ENCODE measurements around the gene ASPSCR1. TPM values are rescaled to one million over a fixed set of nuclear protein-coding genes. Genes with fewer than 3 reads are reported as not detected.
"Not testable (repeated sequence)": the region's sequence is repeated elsewhere in the genome, so short reads cannot be mapped to it uniquely, and the experiment has no call there.

The ASPSCR1 gene
- total RNA-seq, 1 donor from 2014 or later, result 25.5 TPM

DNA sequence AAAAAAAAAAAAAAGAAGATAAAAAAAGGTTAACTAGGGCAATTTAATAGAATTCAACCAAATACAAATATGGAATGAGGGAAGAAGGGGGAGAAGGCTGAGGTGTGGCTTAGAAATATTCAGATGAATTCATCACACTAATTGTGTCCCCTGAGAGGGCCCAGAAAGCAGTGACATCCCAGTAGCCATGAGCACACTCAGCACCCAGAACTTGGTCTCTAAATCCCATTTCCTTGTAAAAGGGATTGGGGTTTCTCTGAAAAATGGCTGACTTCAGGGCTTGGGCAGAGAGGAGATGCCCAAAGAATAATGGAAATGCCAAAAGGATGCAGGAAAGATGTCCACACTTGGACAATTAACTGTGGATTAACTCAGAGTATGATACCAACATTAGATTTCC lies 4.0 kb upstream of the ASPSCR1 start:
- DNase-seq (ENCODE audit: missing footprints) (no peak), ATAC-seq (no peak)
- intact Hi-C loops (cut with DNase I), result no loop called here

DNA sequence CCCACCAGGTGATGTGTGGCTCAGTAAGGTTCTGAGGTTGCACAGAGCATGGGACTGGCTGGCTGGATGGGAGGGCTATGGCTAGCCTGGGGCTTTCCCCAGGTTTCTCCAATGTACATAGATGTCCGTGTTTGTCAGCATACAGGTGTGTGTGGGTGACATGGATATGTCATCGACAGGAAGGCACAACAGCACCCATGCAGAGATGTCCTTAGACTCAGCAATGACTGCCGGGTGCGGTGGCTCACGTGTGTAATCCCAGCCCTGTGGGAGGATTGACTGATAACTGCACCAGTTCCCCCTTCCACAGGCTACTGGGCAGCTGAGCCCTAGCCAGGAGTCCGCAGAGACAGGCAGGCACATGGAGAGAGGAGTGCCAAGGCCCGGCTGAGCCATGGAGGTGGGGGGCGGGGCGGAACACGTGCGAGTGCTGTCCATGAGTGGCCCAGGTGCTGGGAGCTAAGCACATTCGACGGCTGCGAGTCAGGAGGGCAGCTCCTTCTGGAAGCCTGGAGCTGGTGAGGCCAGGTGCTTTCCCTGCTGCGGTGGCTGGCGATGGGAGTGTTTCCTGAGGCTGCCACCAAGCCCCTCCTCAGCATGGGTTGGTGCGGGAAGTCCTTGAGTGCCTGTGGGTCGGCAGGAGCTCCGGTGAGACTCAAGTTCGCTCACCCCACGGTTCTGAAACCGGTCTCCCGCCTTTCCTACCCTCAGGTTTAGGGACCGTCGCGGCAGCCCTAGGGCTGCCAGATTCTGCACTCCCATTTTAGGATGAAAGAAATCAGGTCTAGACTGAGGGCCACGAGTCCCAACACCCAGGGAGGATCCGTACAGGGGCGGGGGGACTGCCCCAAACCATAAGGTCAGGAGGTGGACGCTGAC lies 858 bp upstream of the ASPSCR1 start:
- ATAC-seq (peak; percentile 14), DNase-seq (ENCODE audit: missing footprints) (peak; percentile 71)
- intact Hi-C loops (cut with DNase I), result loop anchor here (5.0 kb wide), 1 partner anchor 36 kb away; no protein-coding TSS in a partner anchor

DNA sequence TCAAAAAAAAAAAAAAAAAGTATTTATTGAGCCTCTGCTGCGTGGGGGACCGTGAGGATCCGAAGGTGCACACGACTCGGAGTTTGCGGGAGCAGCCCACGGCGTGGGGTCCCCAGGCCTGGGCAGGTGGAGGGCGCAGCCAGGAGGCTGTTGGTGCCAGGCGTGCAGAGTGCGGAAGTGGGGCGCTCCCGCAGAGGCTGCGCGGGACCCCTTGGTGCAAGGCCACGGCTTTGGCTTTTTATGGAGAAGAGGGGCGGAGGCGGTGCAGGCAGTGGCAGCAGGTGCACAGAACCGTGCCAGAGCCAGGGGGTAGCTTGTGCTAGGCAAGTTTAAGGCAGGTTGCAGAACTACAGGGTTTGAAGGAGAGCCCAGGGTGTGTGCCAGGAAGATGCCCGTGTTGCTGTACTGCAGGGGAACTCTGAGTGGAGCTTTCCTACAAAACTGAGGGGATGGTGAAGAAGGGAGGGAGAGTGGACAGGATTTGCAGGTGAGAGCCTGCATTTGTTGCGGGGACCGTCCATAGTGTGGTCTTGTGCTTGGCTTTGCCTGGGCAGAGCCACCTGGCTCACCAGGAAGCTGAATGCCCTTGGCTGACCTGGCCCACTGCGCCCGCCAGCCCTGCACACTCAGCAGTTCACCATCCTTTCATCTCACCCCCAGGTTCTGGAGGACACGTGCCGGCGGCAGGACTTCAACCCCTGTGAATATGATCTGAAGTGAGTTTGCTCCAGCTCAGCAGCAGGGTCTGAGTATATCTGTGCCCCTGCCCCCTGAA lies 1.3 kb downstream of the ASPSCR1 start:
- peak; percentile 58 for DNase-seq (ENCODE audit: missing footprints)
- intact Hi-C loops (cut with DNase I), result loop anchor here (5.0 kb wide), 1 partner anchor 34 kb away; no protein-coding TSS in a partner anchor
- no peak for ATAC-seq

DNA sequence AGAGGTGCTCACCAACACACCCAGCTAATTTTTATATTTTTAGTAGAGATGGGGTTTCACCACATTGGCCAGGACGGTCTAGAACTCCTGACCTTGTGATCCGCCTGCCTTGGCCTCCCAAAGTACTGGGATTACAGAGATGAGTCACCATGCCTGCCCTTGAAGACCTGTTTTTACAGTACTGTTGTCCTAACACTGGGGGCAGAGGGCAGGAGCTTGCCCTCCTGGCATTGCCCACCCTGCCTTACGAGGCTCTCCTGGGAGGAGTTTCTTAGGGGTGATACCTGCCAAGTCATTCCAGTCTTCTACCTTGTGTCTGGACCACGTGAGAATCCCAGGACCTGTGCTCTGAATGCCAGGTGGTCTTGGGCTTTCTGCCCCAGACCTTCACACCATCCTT lies 2.7 kb downstream of the ASPSCR1 start:
- intact Hi-C loops (cut with DNase I), result no loop called here
- ATAC-seq (no peak), DNase-seq (ENCODE audit: missing footprints) (no peak)

DNA sequence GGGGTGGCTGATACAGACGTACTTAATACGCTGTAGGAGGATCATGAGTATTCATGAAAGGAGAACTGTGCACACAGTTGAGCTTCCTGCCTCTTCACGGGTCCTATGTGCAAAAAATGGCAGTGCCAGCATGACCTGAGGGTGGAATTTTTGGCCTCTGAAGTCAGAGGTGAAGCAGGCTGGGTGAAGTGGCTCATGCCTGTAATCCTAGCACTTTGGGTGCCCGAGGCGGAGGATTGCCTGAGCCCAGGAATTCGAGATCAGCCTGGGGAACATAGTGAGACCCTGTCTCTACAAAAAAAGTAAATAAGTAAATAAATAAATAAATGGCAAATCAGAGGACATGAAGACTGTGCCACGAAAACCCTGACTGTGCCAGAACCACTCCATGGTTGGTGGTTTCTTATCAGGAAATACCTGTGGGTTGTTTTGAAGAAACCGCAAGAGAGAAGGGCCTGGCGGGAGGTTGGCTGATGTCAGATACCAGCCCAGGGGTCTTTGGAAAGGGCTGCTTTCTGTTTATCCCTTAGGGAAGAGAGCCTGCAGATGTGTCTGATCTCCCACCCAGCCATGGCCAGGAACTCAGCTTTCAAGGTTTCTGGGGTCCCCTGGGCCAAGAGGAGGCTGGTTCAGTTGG lies 3.4 kb downstream of the ASPSCR1 start:
- intact Hi-C loops (cut with DNase I), result no loop called here
- ATAC-seq (no peak), DNase-seq (ENCODE audit: missing footprints) (no peak)

DNA sequence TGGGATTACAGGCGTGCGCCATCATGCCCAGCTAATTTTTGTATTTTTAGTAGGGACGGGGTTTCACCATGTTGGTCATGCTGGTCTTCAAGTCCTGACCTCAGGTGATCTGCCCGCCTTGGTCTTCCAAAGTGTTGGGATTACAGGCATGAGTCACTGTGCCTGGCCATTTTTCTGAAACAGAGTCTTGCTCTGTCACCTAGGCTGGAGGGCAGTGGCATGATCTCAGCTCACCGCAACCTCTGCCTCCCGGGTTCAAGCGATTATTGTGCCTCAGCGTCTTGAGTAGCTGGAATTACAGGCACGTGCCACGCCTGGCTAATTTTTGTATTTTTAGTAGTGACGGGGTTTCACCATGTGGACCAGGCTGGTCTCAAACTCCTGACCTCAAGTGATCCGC lies 4.1 kb downstream of the ASPSCR1 start:
- ATAC-seq; intact Hi-C loops (cut with DNase I); DNase-seq (ENCODE audit: missing footprints): not testable (repeated sequence)

DNA sequence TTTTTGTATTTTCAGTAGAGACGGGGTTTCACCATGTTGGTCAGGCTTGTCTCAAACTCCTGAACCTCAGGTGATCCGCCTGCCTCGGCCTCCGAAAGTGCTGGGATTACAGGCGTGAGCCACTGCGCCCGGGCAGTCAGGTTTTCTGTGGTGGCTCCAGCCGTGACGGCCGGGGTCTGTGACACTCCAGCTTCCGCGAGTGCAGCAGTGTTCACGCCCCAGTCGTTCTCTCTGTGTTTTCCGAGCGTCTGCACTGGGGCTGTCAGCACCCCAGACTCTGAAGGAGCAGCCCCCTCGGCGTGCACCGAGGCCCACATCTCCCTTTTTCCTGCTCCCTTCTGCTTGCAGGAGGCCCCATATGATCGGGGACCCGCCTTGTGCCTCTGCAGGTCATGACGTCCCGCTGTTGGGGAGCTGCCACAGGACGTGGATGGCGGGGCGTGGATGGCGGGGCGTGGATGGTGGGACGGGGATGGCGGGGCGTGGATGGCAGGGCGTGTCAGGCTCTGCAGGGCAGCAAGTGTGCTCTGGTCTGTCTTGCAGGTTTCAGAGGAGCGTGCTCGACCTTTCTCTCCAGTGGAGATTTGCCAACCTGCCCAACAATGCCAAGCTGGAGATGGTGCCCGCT lies 5.7 kb downstream of the ASPSCR1 start:
- ATAC-seq (no peak), DNase-seq (ENCODE audit: missing footprints) (no peak)
- intact Hi-C loops (cut with DNase I), result no loop called here

DNA sequence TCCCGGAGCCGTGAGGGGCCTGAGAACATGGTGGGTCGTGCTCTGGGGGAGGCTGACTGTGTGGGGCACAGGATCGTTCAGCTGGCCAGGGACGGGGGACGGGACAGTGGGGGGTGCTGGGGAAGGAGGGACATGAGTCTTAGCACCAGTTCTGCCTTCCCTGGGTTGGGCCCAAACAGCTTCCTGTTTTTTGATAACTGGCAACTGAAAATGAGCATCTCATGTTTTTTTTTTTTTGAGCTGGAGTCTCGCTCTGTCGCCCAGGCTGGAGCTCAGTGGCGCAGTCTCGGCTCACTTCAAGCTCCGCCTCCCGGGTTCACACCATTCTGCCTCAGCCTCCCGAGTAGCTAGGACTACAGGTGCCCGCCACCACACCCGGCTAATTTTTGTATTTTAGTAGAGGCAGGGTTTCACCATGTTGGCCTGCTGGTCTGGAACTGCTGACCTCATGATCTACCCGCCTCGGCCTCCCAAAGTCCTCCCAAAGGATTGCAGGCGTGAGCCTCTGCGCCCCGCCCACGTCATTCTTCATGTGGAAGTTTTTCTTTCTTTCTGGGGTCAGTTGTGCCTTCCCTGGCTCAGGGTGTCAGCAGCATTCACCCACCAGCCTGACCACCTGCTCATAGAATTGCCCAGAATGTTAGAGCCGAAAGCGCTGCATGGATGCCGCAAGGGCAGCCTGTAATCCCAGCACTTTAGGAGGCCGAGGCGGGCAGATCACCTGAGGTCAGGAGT lies 6.4 kb downstream of the ASPSCR1 start:
- ATAC-seq, result no peak
- intact Hi-C loops (cut with DNase I), result no loop called here
- DNase-seq (ENCODE audit: missing footprints), result no peak

DNA sequence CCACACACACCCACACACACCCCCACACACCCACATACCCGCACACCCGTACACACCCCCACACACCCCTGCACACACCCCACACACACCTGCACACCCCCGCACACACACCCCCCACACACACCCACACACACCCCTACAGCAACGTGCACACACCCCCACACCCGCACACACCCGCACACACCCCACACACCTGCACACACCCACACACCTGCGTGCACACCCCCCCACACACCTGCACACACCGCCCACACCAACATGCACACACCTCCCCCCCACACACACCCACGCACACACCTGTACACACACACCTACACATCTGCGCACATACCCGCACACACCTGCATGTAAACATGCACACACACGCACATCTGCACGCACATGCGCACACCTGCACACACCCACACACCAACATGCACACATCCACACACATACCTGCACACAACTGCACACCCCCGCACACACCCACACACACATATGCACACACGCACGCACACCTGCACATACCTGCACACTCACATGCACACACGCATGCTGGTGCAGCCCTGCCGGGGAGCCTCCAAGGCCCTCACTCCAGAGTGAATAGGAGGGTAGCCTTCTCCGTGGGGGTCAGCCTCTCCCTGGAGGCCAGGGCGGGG lies 7.5 kb downstream of the ASPSCR1 start:
- ATAC-seq (peak; percentile 5), DNase-seq (ENCODE audit: missing footprints) (no peak)
- intact Hi-C loops (cut with DNase I), result no loop called here

DNA sequence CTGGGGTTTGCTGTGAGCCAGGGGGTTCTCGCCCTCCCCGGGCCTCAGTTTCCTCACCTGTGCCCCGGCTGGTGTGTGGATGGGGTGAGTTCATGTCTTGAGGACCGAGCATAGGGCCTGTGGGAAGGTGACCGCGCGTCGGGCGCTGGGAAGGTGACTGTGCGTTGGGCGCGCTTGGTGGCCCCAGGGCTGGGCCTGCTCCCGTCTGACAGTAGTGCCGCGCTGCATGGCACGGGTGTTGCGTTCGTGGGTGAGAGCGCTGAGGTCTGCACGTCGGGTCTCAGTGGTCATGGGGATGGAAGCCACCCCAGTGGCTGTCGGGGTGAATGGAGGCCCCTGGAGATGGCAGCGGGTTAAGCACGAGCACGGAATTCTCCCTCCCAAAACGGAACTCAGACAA lies 9.2 kb downstream of the ASPSCR1 start:
- DNase-seq (ENCODE audit: missing footprints) (no peak), ATAC-seq (no peak)
- intact Hi-C loops (cut with DNase I), result no loop called here

DNA sequence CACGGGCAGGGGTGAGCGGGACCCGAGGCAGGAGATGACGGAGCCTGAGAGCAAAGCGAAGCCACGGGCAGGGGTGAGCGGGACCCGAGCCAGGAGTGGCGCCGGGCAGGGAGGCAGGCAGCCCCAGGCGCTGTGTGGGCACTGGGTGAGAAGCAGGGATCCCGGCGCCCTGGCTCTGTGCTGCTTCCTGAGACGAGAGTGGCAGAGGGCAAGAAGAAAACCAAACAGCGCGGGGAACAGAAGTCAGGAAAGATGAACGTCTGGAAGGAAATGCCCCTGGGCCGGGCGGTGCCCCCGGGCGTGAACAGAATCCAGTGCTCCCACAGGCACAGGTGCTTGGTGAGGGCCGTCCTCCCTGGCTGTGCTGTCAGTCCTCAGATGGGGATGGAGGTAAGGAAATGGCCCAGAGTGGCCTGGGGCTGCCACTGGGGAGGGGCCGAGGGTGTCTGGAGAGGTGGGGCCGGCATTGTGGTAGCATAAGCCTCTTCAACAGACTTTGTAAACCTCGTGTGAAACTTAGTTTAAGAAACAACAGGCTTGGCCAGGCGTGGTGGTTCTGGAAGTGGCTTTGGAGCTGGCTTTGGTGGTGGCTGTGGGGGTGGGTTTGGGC lies 9.8 kb downstream of the ASPSCR1 start:
- no peak for ATAC-seq
- intact Hi-C loops (cut with DNase I), result no loop called here
- no peak for DNase-seq (ENCODE audit: missing footprints)

DNA sequence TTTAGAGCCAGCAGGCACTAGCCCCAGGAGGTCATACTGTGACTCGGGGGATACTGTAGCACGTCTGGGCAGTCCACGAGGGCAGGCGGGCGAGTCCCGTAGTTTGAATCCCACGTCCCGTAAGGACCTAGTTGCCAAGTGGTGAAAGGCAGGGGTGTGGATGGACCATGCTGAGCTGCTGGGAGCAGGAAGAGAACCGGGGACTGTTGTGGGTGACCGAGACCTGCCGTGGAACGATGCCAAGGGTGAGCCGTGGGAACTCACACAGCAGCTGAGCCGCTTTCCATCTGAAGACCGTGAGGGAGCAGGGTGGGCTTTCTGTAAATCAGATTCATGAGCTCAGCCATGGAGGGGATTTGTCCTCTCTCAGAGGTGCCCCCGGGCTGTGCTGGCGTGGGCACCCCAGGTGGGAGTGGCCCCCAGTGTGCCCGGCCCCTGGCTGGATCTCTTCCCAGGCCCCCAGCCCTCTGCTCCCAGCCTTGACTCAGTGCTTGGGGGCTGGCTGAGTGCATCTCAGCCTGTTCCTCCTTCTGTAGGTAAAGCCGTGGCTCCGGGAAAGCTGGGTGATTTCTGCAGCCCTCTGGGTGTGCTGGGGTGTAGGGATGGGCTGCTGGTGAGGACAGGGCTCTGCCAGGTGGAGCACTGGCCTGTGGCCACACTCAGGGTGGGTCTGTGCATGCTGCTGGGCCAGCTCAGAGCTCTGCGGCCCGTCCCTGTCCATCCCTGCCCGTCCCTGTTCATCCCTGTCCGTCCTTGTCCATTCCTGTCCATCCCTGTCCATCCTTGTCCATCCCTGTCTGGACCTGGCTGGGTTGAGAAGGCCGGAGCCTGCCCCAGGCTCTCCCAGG lies 13.6 kb downstream of the ASPSCR1 start:
- ATAC-seq (peak; percentile 9), DNase-seq (ENCODE audit: missing footprints) (no peak)
- intact Hi-C loops (cut with DNase I), result no loop called here

DNA sequence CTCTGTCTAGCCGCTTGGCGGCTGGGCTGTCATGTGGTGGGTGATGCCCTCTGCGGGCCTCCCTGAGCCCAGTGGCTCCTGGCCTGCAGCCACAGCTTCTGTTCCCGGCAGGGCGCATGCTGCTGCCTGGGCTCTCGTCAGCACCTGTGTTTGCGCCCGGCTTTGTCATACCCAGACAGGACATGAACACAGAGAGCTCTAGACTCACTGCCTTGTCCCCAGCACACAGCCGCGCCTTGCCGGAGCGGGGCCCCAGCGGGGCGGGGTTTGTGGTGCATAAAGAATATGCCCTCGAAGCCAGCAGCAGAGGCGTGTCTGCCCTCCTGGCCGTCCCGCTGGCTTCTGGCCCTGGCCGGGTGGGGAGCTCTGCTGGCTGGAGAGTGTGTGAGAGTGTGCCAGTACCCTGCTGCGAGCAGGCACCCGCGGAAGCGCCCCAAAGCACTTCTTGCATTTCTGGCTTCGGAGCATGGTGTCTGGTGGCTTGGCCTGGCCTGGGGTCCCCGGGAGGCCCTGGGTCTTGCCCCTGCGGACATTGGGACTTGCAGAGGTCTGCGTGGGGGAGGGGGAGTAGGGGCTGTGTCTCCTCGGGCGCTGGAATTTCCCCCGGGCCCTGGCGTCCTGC lies 14.4 kb downstream of the ASPSCR1 start:
- intact Hi-C loops (cut with DNase I), result loop anchor here (2.0 kb wide), 1 partner anchor 21 kb away; no protein-coding TSS in a partner anchor
- peak; percentile 87 for ATAC-seq
- peak; percentile 84 for DNase-seq (ENCODE audit: missing footprints)

DNA sequence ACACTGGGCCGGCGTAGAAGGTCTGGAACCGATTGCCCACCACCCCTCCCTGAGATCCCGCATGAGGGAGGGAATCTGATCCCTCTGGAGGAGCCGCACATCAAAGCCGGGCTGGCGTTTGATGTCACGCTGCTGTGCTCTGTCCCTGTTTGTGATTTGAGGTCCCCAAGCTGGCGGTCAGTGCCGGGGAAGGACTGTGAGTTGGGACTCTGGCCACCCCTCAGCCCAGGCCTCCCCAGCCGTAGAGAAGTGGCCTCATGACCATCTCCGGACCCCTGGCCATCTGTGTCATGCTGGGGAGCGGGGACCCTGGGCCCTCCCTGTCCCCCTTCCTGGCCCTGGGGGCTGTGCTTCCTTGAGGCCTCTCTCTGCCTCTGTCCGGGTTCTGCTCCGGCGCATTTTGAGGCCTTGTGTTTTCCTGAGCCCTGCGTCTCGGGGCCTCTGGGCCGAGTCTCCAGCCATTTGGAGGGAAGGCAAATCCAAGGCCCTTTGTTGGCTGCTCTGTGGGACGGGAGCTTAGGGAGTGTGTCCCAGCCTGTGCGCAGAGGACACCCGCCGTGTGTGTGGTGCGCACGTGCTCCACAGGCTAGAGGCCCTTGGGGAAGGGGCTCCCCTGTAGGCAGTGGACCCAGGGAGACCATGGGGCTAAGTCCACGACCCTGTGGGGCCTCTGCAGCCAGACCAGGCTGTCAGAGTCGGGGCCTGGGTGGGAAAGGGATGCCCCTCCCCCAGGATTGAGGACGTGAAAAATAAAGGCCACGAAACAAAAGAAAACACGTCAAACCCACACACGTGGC lies 15.1 kb downstream of the ASPSCR1 start:
- no peak for DNase-seq (ENCODE audit: missing footprints)
- no peak for ATAC-seq
- intact Hi-C loops (cut with DNase I), result loop anchor here (2.0 kb wide), 1 partner anchor 20 kb away; no protein-coding TSS in a partner anchor

All from Right ventricle myocardium inferior (tissue), 1 donor.